ENCODE measurements around the gene UBE3B. TPM values are rescaled to one million over a fixed set of nuclear protein-coding genes. Genes with fewer than 3 reads are reported as not detected.

Gene UBE3B
- total and polyA plus RNA-seq, 2 donors: 22.7 to 40.1 TPM

- no peaks in the 10 kb centered on the region for H3K36me3 ChIP-seq (ENCODE audit: insufficient read depth)
- WGBS: 87% methylated on average over 5 of the region's 5 CpGs
- no peak overlapping the region for H3K27ac ChIP-seq (ENCODE audit: low read depth)
These were observed 33.6 kb upstream of the UBE3B start for GRCh38 chr12:109443794-109444193.

GRCh38 chr12:109444259-109444658, 33.2 kb upstream of the UBE3B start:
- H3K27ac ChIP-seq (ENCODE audit: low read depth): no peak overlapping the region
- no peaks in the 10 kb centered on the region for H3K4me1 ChIP-seq (ENCODE audit: insufficient read depth)
- H3K4me3 ChIP-seq (ENCODE audit: low read depth, low read length): no peak overlapping the region
- no peak for DNase-seq (ENCODE audit: extremely low spot score)
- WGBS: 56% methylated on average over 6 of the region's 6 CpGs
- no peaks in the 10 kb centered on the region for H3K36me3 ChIP-seq (ENCODE audit: insufficient read depth)

More at GRCh38 chr12:109443794-109444193, 33.6 kb upstream of the UBE3B start:
- Histone ChIP-seq H3K4me1 (ENCODE audit: insufficient read depth) (no peaks in the 10 kb centered on the region), H3K4me3 (ENCODE audit: low read depth, low read length) (no peak overlapping the region)
- DNase-seq (ENCODE audit: extremely low spot score): no peak

DNA sequence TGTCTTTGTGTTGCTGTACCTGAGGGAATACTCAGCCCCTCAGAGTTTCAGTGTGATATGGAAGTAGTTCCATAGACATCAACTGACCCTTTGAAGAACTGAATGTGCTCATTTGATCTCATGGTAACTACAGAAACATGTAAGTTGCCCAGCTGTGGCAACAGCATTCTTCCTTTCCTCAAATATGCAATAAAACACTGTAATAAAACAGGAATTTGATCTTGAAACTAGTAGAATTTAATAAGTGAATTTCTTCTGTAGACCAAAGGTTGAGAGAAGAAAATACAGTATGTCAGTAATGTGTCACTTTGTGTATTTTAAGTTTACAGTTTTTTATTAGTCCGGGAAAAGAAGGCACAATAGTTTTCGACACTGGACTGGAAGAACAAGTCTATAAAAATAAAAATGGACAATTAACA, 32.2 kb upstream of the UBE3B start:
- H3K27ac ChIP-seq (ENCODE audit: low read depth): no peak overlapping the region
- no peaks in the 10 kb centered on the region for H3K4me1 ChIP-seq (ENCODE audit: insufficient read depth)
- no peak overlapping the region for H3K4me3 ChIP-seq (ENCODE audit: low read depth, low read length)
- no peak for DNase-seq (ENCODE audit: extremely low spot score)
- no peaks in the 10 kb centered on the region for H3K36me3 ChIP-seq (ENCODE audit: insufficient read depth)
- 63% methylated on average over 2 of the region's 2 CpGs for WGBS

DNA sequence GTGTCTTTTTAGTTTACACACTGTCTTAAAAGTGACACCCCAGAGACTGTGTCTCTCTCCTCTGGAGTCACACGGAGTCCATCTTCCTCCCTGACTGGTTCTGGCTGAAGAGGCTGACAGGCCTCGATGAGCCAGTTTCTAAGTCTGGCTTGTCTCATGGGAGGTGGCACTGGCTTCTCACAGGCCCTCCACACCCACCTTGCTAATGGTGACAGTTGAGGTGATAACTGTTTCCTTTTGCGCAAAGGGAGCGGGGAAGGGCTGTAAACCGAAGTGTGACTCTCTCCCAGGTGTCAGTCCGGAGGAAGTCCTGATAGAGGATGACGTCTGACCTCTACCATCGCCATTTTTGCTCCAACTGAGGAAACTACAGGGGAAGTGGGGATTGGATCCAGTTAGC, 30.6 kb upstream of the UBE3B start:
- Histone ChIP-seq H3K4me3 (ENCODE audit: low read depth, low read length) (no peak overlapping the region), H3K4me1 (ENCODE audit: insufficient read depth) (no peaks in the 10 kb centered on the region), H3K27ac (ENCODE audit: low read depth) (no peak overlapping the region), H3K36me3 (ENCODE audit: insufficient read depth) (no peaks in the 10 kb centered on the region)
- WGBS: 78% methylated on average over 8 of the region's 8 CpGs
- no peak for DNase-seq (ENCODE audit: extremely low spot score)

GRCh38 chr12:109447482-109447881, 30.0 kb upstream of the UBE3B start:
- WGBS: 78% methylated on average over 9 of the region's 9 CpGs
- no peak for DNase-seq (ENCODE audit: extremely low spot score)
- Histone ChIP-seq H3K4me3 (ENCODE audit: low read depth, low read length) (no peak overlapping the region), H3K4me1 (ENCODE audit: insufficient read depth) (no peaks in the 10 kb centered on the region), H3K36me3 (ENCODE audit: insufficient read depth) (no peaks in the 10 kb centered on the region), H3K27ac (ENCODE audit: low read depth) (no peak overlapping the region)

- Histone ChIP-seq H3K4me3 (ENCODE audit: low read depth, low read length) (no peak overlapping the region), H3K4me1 (ENCODE audit: insufficient read depth) (no peaks in the 10 kb centered on the region), H3K27ac (ENCODE audit: low read depth) (no peak overlapping the region), H3K36me3 (ENCODE audit: insufficient read depth) (peaks cover under 1% of the 10 kb centered on the region)
- 69% methylated on average over 5 of the region's 5 CpGs for WGBS
- DNase-seq (ENCODE audit: extremely low spot score): no peak
These were observed 29.2 kb upstream of the UBE3B start for GRCh38 chr12:109448272-109448671.

DNA sequence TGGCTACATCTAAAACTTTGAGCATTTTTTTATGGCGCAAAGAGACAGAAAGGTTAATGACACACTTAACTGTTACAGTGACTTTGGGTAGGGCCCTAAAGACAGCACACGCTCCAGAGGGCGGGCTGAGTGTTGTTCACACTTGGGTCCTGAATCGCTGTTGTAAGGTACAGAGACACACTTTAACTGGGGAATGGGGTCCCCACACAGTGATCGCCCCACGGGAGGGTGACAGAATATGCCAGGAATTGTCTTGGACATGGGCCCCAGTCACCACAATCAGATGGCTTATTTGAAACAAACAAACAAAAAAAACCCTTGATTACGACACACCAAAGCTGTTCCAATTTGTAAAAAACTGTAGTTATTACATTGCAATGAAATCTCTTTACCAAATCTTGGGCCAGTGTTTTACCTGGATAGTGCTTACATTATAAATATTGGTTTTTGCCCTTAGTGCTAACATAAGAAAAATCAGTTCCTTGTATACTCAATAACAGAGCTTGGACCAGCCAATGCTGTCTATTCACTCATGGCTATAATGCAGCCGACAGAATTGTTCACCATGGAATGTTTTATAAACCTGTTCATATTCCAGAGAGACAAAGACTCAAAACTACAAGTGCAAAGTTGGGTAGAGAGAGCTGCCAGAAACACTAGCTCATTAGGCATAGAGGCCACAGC, 28.6 kb upstream of the UBE3B start:
- Histone ChIP-seq H3K4me3 (ENCODE audit: low read depth, low read length) (no peak overlapping the region), H3K4me1 (ENCODE audit: insufficient read depth) (no peaks in the 10 kb centered on the region), H3K36me3 (ENCODE audit: insufficient read depth) (peaks cover 2% of the 10 kb centered on the region), H3K27ac (ENCODE audit: low read depth) (no peak overlapping the region)
- 88% methylated on average over 8 of the region's 8 CpGs for WGBS
- DNase-seq (ENCODE audit: extremely low spot score): no peak

DNA sequence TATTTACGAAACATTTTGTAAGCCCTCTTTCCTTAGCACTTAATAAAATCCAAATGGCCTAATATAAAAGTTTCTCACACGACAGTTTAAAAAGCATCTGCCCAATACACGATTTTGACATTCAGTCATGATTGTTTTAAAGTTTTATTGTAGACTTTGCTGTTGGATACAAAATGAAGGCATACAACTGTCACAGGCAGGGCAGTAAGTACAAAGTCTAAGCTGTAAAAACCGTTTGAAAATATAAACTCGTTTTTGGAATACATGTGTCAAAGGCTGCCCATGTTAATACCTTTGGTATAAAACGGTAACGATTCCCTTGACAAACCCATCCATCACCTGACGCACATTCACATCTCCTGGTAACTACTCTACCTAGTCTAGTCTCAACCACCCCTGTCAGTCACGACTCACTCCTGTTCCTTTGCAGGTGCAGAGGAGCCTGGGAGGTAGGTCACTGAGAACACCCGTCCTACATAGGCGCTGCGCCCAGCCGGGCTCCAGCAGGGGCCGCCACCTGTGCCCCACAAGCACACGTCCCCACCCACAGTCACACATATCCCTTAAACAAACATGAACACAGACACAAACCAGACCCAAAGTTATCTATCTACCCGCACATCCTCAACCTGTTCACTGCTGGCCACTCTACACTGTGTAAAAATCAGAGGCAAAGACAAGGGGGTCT, 27.4 kb upstream of the UBE3B start:
- H3K36me3 ChIP-seq (ENCODE audit: insufficient read depth): peaks cover 2% of the 10 kb centered on the region
- no peak overlapping the region for H3K27ac ChIP-seq (ENCODE audit: low read depth)
- no peak overlapping the region for H3K4me3 ChIP-seq (ENCODE audit: low read depth, low read length)
- no peaks in the 10 kb centered on the region for H3K4me1 ChIP-seq (ENCODE audit: insufficient read depth)
- 66% methylated on average over 16 of the region's 16 CpGs for WGBS
- no peak for DNase-seq (ENCODE audit: extremely low spot score)

- no peak overlapping the region for H3K27ac ChIP-seq (ENCODE audit: low read depth)
- H3K4me1 ChIP-seq (ENCODE audit: insufficient read depth): no peaks in the 10 kb centered on the region
- WGBS: 78% methylated on average over 4 of the region's 4 CpGs
- H3K4me3 ChIP-seq (ENCODE audit: low read depth, low read length): no peak overlapping the region
- DNase-seq (ENCODE audit: extremely low spot score): no peak
- H3K36me3 ChIP-seq (ENCODE audit: insufficient read depth): peaks cover 6% of the 10 kb centered on the region
These were observed 26.5 kb upstream of the UBE3B start for GRCh38 chr12:109450980-109451379.

GRCh38 chr12:109451400-109451799, 26.0 kb upstream of the UBE3B start:
- WGBS: 95% methylated on average over 23 of the region's 23 CpGs

DNA sequence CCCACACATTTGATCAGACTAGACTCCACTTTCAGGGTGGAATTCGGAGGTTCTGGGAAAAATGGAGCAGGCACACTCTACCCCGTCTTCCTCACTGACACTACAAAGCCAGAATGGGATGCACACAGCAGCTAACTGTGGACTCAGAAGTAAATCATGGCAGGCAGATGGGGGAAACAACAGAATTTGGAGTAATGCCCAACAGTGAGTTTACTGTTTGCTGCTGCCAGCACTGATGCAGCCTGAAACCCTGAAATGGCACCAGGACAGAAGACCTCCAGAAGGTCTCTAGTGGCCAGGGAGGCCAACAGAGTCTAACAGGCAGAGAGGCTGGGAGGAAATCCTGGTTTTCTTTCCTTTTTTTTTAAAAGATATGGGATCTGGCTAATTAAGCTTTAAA, 24.9 kb upstream of the UBE3B start:
- H3K27ac ChIP-seq (ENCODE audit: low read depth): no peak overlapping the region
- H3K4me3 ChIP-seq (ENCODE audit: low read depth, low read length): no peak overlapping the region
- no peaks in the 10 kb centered on the region for H3K4me1 ChIP-seq (ENCODE audit: insufficient read depth)
- H3K36me3 ChIP-seq (ENCODE audit: insufficient read depth): peaks cover 6% of the 10 kb centered on the region
- no peak for DNase-seq (ENCODE audit: extremely low spot score)
- WGBS: 64% methylated on average over 2 of the region's 2 CpGs

More at GRCh38 chr12:109451400-109451799, 26.0 kb upstream of the UBE3B start:
- DNase-seq (ENCODE audit: extremely low spot score): no peak
- H3K27ac ChIP-seq (ENCODE audit: low read depth): no peak overlapping the region
- peaks cover 6% of the 10 kb centered on the region for H3K36me3 ChIP-seq (ENCODE audit: insufficient read depth)
- no peak overlapping the region for H3K4me3 ChIP-seq (ENCODE audit: low read depth, low read length)
- no peaks in the 10 kb centered on the region for H3K4me1 ChIP-seq (ENCODE audit: insufficient read depth)

DNA sequence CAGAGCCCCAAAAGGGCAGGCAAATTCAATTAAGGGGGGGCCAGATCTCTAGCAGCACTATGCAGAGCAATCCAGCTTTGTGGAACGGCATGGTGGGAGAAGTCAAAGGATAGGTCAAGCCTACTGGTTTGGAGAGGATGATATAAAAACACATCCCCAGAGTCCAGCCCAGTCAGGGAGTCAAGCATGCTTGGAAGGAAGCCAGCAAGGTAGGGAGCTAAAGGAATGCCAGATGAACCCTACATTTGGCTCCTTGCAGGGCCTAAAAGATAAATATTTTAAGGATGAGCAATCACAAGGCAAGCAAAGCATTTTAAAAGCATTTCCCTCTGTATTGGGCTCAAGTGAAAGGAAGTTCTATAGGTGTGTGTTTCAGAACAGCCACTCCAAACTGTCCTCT, 21.7 kb upstream of the UBE3B start:
- Histone ChIP-seq H3K4me3 (ENCODE audit: low read depth, low read length) (no peak overlapping the region), H3K4me1 (ENCODE audit: insufficient read depth) (no peaks in the 10 kb centered on the region), H3K27ac (ENCODE audit: low read depth) (no peak overlapping the region), H3K36me3 (ENCODE audit: insufficient read depth) (peaks cover 6% of the 10 kb centered on the region)
- WGBS: 90% methylated on average over 1 of the region's 1 CpG
- no peak for DNase-seq (ENCODE audit: extremely low spot score)

DNA sequence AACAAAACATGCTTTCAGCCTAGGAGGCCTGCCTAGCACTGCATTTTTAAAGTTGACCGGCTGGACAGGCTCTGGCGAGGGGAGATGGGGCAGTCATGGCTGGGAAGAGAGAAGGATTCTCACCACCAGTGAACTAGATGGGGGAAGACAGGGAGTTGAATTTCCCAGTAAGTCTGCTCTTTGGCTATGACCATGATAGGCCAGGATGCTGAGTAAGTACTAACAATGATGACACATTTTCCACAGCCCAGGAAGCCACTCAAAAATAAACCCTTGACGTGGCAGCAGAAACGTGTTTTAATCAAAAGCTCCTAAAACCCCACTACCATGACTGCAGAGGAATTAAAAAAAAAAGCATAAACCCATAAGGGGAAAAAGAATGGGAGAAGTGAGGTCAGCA, 19.3 kb upstream of the UBE3B start:
- Histone ChIP-seq H3K4me3 (ENCODE audit: low read depth, low read length) (no peak overlapping the region), H3K36me3 (ENCODE audit: insufficient read depth) (peaks cover 6% of the 10 kb centered on the region), H3K4me1 (ENCODE audit: insufficient read depth) (peaks cover 3% of the 10 kb centered on the region), H3K27ac (ENCODE audit: low read depth) (peak overlapping the region; percentile 81)
- DNase-seq (ENCODE audit: extremely low spot score): no peak
- WGBS: 41% methylated on average over 4 of the region's 4 CpGs

- DNase-seq (ENCODE audit: extremely low spot score): no peak
- Histone ChIP-seq H3K36me3 (ENCODE audit: insufficient read depth) (peaks cover 4% of the 10 kb centered on the region), H3K27ac (ENCODE audit: low read depth) (peak overlapping the region; percentile 81), H3K4me3 (ENCODE audit: low read depth, low read length) (no peak overlapping the region), H3K4me1 (ENCODE audit: insufficient read depth) (peaks cover 3% of the 10 kb centered on the region)
- WGBS: 43% methylated on average over 6 of the region's 6 CpGs
These were observed 18.6 kb upstream of the UBE3B start for GRCh38 chr12:109458771-109459208.
